Testis (tissue), 2 donors: ENCODE results near the gene BCAS3.

Experiments
- CTCF ChIP-seq, 3 experiments: fragments of 450-650 bp in 2 of 3; fragments of 200-600 bp in 1 of 3; sonication (generic) in 1 of 3; IDR thresholded peaks; one replicate each; pipeline ENCODE4 v1.5.1; 2016 to 2019; ENCODE audit warnings: antibody characterized with exemption in 3 of 3, mild to moderate bottlenecking in 2 of 3, moderate library complexity in 1 of 3
- POLR2A ChIP-seq: fragments of 450-650 bp; IDR thresholded peaks from one replicate; pipeline ENCODE4 v1.6.1; 2017; ENCODE audit warnings: antibody characterized with exemption, mild to moderate bottlenecking, moderate library complexity

GRCh38 chr17:61132524-61132923 lies 454.9 kb downstream of the BCAS3 start:
- TF ChIP-seq CTCF (IDR thresholded peaks at IDR 0.05) (no peak), POLR2A (no peak)
